NCI-H2081 treated with DMSO at 0.1 percent for 48 hours (cell line): ENCODE data around the gene TMOD2.

ENCODE experiments used
- DNase-seq: peaks from one replicate; lab custom pipeline; 2025; lab: John Stamatoyannopoulos, UW

The TMOD2 gene

DNA sequence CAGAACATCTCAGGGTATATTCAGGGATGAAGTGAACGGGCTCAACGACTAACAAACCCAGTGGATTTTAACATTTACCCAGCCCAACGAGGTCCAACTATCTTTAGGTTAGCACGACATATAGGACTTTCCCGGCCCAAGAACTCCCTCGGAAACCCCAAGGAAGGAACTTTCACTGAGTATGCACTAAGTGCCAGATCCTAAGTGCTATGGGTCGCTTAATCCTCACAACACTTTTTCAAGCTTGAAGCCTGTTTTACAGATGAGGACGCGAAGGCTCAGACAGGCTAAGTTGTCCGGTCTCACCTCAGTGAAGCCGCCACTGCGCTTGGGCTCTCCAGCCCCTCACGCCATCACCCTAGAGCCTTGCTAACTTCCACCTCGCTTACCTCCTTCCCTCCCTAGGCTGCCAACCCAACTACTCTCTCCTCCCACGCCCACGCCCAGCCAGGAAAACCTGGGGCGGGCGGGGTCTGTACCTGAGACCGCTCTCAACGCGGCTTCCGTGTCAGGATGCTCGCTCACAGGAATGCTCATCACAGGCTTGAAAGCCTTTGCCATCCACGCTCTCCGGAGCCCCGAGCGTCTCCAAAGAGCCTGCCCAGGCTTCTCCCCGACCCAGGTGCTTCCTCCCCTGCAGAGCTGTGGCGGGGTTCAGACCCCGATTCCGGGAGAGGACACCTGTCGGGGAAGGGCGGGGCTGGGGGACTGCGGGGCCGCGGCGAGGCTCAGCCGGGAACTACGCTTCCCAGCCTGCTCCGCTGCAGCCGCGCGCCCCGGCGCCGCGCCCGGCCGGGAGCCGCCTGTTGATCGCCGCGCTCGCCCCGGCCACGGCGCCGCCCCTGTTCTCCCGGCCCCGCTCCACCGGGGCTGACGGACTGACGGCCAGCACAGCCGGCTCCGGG lies at the start of gene TMOD2:
Gene TMOD2, plus strand, starts transcription at position 806 of the 905 bp plus-strand sequence. CDS start 14,845 bp downstream, outside the sequence.
- DNase-seq: no peak

DNA sequence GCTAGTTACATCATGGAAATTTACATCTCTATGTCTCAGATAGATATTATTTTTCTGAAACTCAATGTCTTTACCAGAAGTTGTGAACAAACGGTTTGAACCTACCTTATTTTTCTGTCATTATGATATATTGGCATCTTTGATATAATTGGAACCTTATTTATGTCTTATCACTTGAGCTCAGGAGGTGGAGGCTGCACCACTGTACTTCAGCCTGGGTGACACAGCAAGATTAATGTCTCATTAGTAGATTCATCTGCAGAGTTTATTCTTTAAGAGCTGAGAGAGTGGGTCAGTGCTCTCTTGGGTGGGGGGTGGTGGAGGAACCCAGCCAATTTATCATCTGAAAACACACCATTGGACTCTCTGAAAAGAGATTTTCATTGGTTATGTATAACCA lies 48.7 kb upstream of the TMOD2 start:
- no peak for DNase-seq

DNA sequence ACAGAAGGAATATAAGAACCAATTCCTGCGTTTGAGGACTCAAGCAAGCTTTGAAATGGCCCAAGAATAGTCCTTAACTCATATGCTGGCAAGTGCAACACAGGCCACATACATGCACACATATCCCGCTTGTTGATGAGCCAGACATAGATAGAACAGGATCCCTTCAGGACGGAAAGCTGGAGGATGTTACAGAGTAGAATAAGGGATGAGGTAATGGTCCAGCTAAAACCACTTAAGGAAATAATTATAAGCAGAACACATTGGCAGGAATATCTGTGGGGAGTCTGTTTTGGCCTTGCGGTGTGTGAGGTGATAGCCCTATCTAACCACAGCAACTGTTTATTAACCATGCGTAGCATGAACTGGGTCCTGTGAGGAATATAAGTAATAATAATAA lies 45.1 kb upstream of the TMOD2 start:
- DNase-seq: no peak

DNA sequence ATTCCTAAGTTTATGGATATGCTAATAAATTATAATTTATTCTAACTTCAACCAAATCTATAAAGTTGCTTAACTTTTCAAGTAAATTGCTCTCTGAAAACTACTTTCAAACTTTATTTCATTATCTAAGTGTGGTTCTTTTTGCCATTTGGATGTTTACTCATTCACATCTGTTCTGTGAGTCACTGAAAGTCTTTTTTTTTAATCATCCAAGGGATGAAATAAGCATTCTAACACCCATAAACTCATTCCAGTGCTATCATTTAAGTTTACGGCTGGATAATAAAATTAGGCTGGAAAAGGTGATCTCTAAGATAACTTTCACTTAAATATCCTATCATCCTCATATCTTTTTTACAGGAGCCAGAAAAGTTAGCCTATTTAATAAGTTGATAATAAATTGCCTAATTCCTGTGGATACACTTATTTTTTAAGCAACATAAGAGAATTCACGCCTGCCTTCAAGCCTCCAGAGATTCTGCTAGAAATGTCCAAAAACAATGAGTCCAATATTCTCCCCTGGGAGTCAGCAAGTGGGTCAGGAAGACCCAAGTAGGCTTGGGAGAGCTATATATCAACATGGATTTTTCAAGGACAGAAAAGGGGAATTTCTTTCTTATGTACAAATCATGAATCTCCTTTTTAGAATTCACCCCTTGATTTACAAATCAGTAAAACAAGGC lies 44.3 kb upstream of the TMOD2 start:
- no peak for DNase-seq

DNA sequence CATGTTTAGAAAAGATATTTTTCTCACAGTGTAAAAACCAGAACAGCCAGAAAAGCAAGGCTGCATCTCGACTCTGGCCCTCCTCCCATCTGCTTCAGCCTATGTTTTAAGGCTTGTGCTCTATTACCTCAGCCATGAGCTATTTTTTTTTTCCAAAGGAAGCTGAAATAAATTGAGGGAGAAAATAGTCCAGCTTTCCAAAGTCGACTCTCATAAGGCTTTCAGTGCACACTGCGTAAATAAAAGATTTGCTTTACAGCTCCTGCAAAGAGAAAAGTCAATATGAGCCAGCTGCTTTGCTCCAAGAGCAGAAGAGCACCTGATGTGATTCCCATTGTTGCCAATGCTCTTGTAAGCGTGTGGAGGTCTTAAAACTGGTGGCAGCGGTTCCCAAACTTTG lies 43.4 kb upstream of the TMOD2 start:
- peak; percentile 58 for DNase-seq

- DNase-seq: no peak
These were observed 42.4 kb upstream of the TMOD2 start for GRCh38 chr15:51709031-51709430.

GRCh38 chr15:51714162-51714561 lies 37.2 kb upstream of the TMOD2 start:
- DNase-seq: no peak

DNA sequence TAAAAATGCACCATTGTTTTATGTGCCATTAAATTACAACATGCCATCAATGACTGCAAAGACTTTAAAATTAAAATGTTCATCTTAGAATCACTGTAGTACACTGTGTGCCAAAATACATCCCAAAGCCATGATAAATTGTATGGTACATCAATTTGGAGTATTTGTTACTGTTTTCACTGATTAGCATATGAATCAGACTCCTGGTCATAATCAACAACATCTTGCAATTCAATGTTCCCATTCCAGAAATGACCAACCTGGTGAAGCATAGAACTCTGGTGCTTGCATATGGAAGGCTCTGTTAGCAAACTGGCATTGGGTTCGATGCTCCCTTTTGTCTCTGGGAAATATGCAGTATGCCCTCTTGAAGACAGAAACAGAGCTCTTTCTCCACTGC lies 36.5 kb upstream of the TMOD2 start:
- no peak for DNase-seq

DNA sequence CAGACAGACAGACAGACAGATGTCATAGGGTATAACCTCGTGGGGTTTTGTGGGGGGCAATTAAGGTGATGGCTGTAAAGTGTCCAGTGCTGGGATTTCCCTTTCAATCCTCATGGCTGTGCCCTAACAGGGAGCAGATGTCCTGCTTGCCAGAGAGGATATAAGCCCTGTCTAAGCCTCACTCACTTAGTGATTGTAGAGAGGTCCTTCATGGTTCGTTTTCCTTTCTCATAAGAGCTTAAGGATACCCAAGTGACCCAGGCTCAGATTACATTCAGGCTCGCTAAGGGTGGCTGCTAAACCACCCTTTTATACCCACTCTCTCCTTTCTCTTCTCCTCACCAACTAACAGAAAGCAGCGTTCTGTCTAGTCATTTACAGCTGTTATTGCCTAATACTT lies 33.2 kb upstream of the TMOD2 start:
- DNase-seq: no peak

DNA sequence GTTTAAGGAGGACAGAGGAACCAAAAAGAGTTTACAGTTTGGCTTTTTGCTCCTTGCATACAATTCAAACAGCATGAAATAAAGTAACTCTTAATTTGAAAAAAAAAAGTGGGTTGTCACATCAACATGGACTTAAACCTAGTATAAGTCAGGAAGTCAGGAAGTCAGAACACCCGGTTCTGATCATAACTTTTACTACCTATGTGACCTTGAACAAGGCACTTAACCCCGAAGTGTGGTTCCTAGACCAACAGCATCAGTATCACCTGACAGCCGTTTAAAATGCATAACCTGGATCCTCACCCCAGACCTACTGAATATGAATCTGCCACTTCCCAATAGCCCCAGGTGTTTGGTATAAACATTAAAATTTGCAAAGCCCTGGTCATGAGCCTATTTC lies 32.7 kb upstream of the TMOD2 start:
- no peak for DNase-seq

DNA sequence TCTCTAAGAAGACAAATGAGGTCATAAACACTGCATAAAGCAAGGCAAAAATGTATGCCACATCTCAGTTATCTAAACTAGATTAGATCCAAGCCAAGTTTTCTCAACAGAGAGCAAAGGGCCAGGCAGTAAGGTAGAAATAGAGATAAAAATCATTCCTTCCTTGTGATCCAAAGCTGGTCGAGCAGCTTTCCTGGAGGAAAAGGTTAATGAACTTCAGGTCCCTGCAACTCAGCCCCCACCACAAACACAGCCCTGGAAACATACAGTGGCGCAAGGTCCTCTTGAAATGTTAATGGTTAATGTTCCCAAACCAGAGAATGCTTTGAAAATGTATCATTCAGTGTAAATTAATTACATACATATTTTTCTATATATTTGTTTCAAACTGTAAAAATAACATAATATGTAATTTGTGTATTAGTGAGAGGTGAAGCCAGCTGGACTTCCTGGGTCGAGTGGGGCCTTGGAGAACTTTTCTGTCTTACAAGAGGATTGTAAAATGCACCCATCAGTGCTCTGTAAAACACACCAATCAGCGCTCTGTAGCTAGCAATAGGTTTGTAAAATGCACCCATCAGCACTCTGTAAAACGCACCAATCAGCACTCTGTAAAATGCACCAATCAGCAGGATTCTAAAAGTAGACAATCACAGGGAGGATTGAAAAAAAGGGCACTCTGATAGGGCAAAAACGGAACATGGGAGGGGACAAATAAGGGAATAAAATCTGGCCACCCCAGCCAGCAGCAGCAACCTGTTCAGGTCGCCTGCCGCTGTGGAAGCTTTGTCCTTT lies 31.0 kb upstream of the TMOD2 start:
- no peak for DNase-seq

GRCh38 chr15:51721199-51721960 lies 30.0 kb upstream of the TMOD2 start:
- DNase-seq: no peak

- DNase-seq: no peak
These were observed 27.2 kb upstream of the TMOD2 start for GRCh38 chr15:51724199-51724598.

DNA sequence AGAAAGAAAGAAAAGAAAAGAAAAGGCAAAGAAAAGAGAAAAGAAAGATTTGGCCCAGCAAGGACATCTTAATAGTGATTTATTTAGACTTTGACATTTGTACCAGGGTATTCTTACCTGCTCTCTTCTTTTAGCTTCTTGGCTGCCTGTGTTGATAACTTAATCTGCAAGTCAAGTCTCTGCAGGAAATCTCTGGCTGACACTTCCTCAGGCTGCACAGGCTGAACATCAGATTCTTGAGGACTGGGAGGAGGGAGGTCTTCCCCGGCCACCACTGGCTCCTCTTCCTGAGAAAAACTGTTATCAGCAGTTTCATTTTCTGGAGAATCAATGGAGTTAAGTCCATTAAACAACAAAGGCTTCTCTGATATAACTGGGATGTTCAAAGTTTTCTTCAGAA lies 26.7 kb upstream of the TMOD2 start:
- DNase-seq: no peak

GRCh38 chr15:51726302-51727073 lies 24.9 kb upstream of the TMOD2 start:
- no peak for DNase-seq

DNA sequence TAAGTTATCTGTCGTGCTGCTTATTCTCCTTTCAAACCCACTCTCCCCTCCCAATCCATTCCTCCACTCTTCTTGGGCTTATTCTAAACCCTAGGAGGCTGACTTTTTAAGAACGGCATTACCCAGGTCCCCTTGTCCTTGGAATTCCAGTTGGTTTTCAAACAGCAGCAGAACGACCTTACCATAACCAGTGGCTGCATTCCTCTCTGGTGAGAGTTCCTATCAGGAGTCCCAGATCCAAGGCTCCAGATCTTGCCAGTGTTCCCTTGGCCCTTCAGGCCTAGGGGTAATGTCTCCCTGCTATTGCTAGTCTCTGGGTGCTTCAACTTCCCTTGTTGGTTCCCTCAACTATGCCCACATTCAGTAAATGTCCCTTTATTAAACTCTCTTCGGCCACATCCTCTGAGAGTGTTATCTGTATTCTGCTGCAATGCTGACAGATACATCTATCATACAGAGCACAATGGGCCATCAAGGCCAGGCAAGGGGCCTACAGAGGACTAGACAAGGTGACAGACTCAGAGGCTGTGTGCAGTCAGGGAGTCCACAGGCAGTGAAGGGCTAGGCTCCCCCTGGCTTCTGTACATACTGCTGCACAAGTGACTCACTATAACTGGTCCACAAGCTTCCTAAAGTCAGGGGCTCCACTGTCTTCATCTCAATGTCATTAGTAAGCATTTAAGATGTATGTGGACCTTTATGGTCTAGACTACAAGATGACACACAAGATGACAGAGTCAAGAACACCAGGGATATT lies 24.1 kb upstream of the TMOD2 start:
- no peak for DNase-seq

- no peak for DNase-seq
These were observed 19.7 kb upstream of the TMOD2 start for GRCh38 chr15:51731549-51732267.

GRCh38 chr15:51732646-51733045 lies 18.8 kb upstream of the TMOD2 start:
- no peak for DNase-seq

DNA sequence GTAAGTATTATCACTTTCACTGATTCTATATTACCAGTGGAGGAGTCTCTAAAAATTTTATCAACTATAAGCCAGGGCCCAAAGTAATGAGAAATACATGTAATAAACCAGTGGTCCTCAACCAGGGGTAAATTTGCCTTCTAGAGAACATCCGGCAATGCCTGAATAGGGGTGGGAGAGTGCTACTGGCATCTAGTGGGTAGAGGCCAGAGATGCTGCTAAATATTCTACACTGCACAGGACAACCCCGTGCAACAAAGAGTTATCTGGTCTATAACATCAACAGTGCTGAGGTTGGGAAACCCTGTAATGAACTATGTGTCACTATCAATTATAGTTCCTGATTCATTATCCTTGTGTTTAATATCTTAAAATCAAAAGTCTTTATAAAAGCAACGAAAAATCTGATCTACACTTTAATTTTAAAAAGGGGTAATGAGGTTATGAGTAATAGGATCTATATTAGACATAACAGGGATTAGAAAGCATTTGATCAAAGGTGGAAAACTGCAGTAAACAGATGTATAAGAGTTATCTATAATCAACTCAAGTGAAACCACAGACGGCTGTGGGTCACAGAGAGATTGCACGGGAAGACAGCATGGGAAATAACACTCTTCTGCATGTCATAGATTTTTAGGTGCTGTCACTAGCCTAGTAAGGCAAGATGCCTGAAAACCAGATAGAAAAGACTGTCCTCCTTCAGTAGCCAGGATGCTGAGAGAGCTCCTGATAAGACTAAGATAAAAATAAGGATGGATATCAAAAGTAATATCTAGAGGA lies 16.0 kb upstream of the TMOD2 start:
- DNase-seq: no peak
